Fibroblast of lung (primary cell): ENCODE results near the gene CPT1A. TPM values are rescaled to one million over a fixed set of nuclear protein-coding genes. Genes with fewer than 3 reads are reported as not detected.

Source experiments
- DNase-seq, 2 donors: peaks; one replicate each; pipeline versions ENCODE4 v3.0.0 to v3.0.0-alpha.2; 2010; ENCODE audit warnings: low read depth in 2 of 2
- H2AFZ ChIP-seq: 2 replicates; pipeline ENCODE4 v1.5.1; 2012; ENCODE audit warnings: low read length, control low read depth, inconsistent platforms
- H3K27ac ChIP-seq: 2 replicates; pipeline ENCODE4 v1.5.1; 2011; ENCODE audit warnings: low read length, control low read depth; ENCODE audit not compliant: insufficient read depth
- H3K27me3 ChIP-seq: 2 replicates; pipeline ENCODE4 v1.5.1; 2011; ENCODE audit warnings: mild to moderate bottlenecking, low read length; ENCODE audit not compliant: control insufficient read depth, insufficient read depth
- H3K36me3 ChIP-seq: 2 replicates; pipeline ENCODE4 v1.5.1; 2011; ENCODE audit warnings: low read length; ENCODE audit not compliant: control insufficient read depth, insufficient read depth
- H3K4me1 ChIP-seq: 2 replicates; pipeline ENCODE4 v1.5.1; 2011; ENCODE audit warnings: low read length; ENCODE audit not compliant: control insufficient read depth, insufficient read depth; ENCODE audit errors: extremely low read depth
- H3K4me2 ChIP-seq: 2 replicates; pipeline ENCODE4 v1.5.1; 2011; ENCODE audit warnings: low read length, control low read depth; ENCODE audit not compliant: insufficient read depth; ENCODE audit errors: extremely low read depth
- H3K4me3 ChIP-seq, 4 experiments: fragments of 200-600 bp in 1 of 4; sonication (generic) in 1 of 4; replicated peaks in 1 of 4; 2 replicates each; pipeline ENCODE4 v1.5.1; 2011 to 2016; ENCODE audit warnings: low read length in 4 of 4, low read depth in 3 of 4, mild to moderate bottlenecking in 3 of 4, control low read depth in 2 of 4, inconsistent platforms in 1 of 4, mixed read lengths in 1 of 4; ENCODE audit not compliant: insufficient read depth in 1 of 4; ENCODE audit errors: control extremely low read depth in 1 of 4
- H3K79me2 ChIP-seq: 2 replicates; pipeline ENCODE4 v1.5.1; 2012; ENCODE audit warnings: mild to moderate bottlenecking, low read length, inconsistent platforms; ENCODE audit not compliant: control insufficient read depth, insufficient read depth
- H3K9ac ChIP-seq: 2 replicates; pipeline ENCODE4 v1.5.1; 2011; ENCODE audit warnings: mild to moderate bottlenecking, low read length, control low read depth; ENCODE audit not compliant: insufficient read depth
- H3K9me3 ChIP-seq: 2 replicates; pipeline ENCODE4 v1.5.1; 2012; ENCODE audit warnings: low read depth, low read length; ENCODE audit not compliant: control insufficient read depth, insufficient read depth
- H4K20me1 ChIP-seq: 2 replicates; pipeline ENCODE4 v1.5.1; 2011; ENCODE audit warnings: low read length; ENCODE audit not compliant: control insufficient read depth, insufficient read depth; ENCODE audit errors: extremely low read depth
- EZH2 ChIP-seq: IDR thresholded peaks from 2 replicates; pipeline ENCODE4 v1.5.1; 2012; ENCODE audit warnings: low read length, control low read depth, mild to moderate bottlenecking; ENCODE audit errors: missing control alignments
- polyA plus RNA-seq, 2 donors: library from polyadenylated mRNA; depleted of rRNA in 1 of 2; stranded (reverse) in 1 of 2; unstranded in 1 of 2; fragments of >200 nt; gene quantifications; 2 replicates each; pipeline ENCODE4 v1.2.1, GENCODE V29; 2011 to 2012; ENCODE audit warnings: missing spikeins in 1 of 2
- total RNA-seq: library from RNA; depleted of rRNA; stranded (reverse); fragments of >200 nt; gene quantifications from 2 replicates; pipeline ENCODE4 v1.2.1, GENCODE V29; 2014
- TF ChIP-seq, protein P1 (sequence below), 2 donors: IDR thresholded peaks in 1 of 2; conservative IDR thresholded peaks in 1 of 2; 1 replicate in 1 of 2; 2 replicates in 1 of 2; pipeline ENCODE4 v1.5.1; 2011 to 2012; ENCODE audit warnings: low read length in 2 of 2, control low read depth in 1 of 2, inconsistent platforms in 1 of 2, low read depth in 1 of 2, mild to moderate bottlenecking in 1 of 2

Gene CPT1A
- total and polyA plus RNA-seq, 2 donors (not counting 1 experiment from before 2014, with no cell fraction given), result 29.5 to 45.2 TPM

DNA sequence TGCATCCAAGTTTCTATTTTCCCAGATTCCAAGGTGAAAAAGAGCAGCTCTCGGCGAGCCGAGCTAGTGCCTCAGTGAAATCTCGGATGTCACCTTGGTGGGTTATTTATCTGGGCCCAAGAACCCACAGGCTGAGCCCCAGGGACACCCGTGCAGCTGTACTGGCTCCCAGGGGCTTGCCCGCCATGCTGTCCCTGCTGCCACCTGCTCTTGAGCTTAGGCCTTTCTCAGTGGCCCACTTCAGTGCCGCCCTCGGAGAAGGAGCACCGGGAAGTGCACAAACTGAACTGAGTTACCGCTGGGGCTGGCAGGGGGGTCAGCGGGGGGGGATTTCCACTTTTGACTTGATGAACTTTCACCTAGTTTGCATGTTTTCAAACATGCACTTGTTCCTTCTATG lies 27.9 kb downstream of the CPT1A start:
- peaks cover 10% of the 10 kb centered on the region for H3K36me3 ChIP-seq
- no peak for TF ChIP-seq EZH2
- TF ChIP-seq, protein P1, sequence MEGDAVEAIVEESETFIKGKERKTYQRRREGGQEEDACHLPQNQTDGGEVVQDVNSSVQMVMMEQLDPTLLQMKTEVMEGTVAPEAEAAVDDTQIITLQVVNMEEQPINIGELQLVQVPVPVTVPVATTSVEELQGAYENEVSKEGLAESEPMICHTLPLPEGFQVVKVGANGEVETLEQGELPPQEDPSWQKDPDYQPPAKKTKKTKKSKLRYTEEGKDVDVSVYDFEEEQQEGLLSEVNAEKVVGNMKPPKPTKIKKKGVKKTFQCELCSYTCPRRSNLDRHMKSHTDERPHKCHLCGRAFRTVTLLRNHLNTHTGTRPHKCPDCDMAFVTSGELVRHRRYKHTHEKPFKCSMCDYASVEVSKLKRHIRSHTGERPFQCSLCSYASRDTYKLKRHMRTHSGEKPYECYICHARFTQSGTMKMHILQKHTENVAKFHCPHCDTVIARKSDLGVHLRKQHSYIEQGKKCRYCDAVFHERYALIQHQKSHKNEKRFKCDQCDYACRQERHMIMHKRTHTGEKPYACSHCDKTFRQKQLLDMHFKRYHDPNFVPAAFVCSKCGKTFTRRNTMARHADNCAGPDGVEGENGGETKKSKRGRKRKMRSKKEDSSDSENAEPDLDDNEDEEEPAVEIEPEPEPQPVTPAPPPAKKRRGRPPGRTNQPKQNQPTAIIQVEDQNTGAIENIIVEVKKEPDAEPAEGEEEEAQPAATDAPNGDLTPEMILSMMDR (conservative IDR thresholded peaks at IDR 0.05 in 1 of 2, IDR thresholded peaks at IDR 0.05 in 1 of 2; ENCODE audit: low read depth in 1 of 2, low read length in 2 of 2), result no peak

DNA sequence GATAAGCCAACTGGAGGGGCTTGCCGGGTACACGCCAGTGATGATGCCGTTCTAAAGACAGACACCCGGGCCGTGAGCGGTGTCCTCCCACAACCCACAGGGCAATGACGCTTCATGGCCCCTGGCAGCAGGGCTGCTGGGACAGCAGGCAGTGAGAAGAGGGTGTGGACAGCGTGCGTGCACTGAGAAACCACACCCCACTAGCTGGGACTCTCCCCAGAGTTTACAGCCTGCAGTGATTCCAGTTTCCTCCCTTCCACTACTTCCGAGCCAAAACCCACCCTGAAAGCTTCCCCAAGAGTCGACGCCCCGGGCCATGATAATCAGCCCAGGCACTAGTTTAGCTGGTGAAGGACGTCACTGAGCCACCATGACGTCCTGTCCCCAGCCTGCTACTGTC lies 29.2 kb downstream of the CPT1A start:
- H2AFZ ChIP-seq, result no peak overlapping the region
- H3K4me1 ChIP-seq, result no peaks in the 10 kb centered on the region
- no peak overlapping the region for H3K4me3 ChIP-seq
- no peak overlapping the region for H3K4me2 ChIP-seq
- H3K9me3 ChIP-seq, result no peaks in the 10 kb centered on the region
- no peak for DNase-seq
- peaks cover 10% of the 10 kb centered on the region for H3K36me3 ChIP-seq
- H4K20me1 ChIP-seq, result no peaks in the 10 kb centered on the region
- no peaks in the 10 kb centered on the region for H3K27me3 ChIP-seq
- TF ChIP-seq, protein P1 (conservative IDR thresholded peaks at IDR 0.05 in 1 of 2, IDR thresholded peaks at IDR 0.05 in 1 of 2; ENCODE audit: low read depth in 1 of 2, low read length in 2 of 2), result no peak
- TF ChIP-seq EZH2, result no peak
- H3K9ac ChIP-seq, result no peak overlapping the region
- peaks cover 2% of the 10 kb centered on the region for H3K79me2 ChIP-seq
- H3K27ac ChIP-seq, result no peak overlapping the region

More for the DNA sequence above, 27.9 kb downstream of the CPT1A start:
- H2AFZ ChIP-seq, result no peak overlapping the region
- no peak for DNase-seq
- H3K9me3 ChIP-seq, result no peaks in the 10 kb centered on the region
- no peaks in the 10 kb centered on the region for H3K4me1 ChIP-seq
- H3K27ac ChIP-seq, result no peak overlapping the region
- H3K27me3 ChIP-seq, result no peaks in the 10 kb centered on the region
- no peak overlapping the region for H3K4me3 ChIP-seq
- no peaks in the 10 kb centered on the region for H4K20me1 ChIP-seq
- peaks cover 2% of the 10 kb centered on the region for H3K79me2 ChIP-seq
- no peak overlapping the region for H3K4me2 ChIP-seq
- H3K9ac ChIP-seq, result no peak overlapping the region

DNA sequence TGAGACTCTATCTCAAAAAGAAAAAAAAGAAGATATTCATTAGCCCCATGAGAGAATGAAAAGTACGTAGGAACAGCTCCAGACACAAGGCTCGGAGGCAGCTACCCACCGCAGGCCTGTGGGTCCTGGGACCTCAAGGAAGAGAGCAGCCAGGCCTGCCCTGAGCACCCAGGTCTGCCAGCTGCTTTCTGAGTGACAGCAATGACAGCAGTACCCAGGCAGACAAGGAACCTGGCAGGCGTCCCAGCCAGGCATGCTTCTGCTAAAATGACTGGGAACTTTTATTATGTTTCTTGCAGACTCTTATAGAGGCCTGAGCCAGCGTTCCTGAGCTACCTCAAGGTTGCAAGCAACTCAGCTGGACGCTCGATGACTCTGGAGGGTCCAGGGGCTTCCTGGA lies 31.6 kb downstream of the CPT1A start:
- H4K20me1 ChIP-seq, result no peaks in the 10 kb centered on the region
- TF ChIP-seq EZH2, result no peak
- TF ChIP-seq, protein P1 (conservative IDR thresholded peaks at IDR 0.05 in 1 of 2, IDR thresholded peaks at IDR 0.05 in 1 of 2; ENCODE audit: low read depth in 1 of 2, low read length in 2 of 2), result no peak
- no peaks in the 10 kb centered on the region for H3K79me2 ChIP-seq
- H3K9ac ChIP-seq, result no peak overlapping the region
- no peak overlapping the region for H3K4me2 ChIP-seq
- peaks cover 14% of the 10 kb centered on the region for H3K36me3 ChIP-seq
- H2AFZ ChIP-seq, result no peak overlapping the region
- H3K4me1 ChIP-seq, result peaks cover 6% of the 10 kb centered on the region
- no peak overlapping the region for H3K4me3 ChIP-seq
- H3K27ac ChIP-seq, result no peak overlapping the region
- no peaks in the 10 kb centered on the region for H3K27me3 ChIP-seq
- no peak for DNase-seq
- no peaks in the 10 kb centered on the region for H3K9me3 ChIP-seq
